HL-60 (cell line): Measurements from ENCODE around the gene MTMR4.
A peak's percentile ranks its signal among the peaks of the same experiment; 100 is the strongest.

ENCODE experiments used
- CTCF ChIP-seq: IDR thresholded peaks from one replicate; pipeline ENCODE4 v1.5.1; 2011; ENCODE audit warnings: low read length, control low read depth, inconsistent platforms; ENCODE audit not compliant: insufficient read depth
- SPI1 ChIP-seq: IDR thresholded peaks from 2 replicates; pipeline ENCODE4 v1.6.1; 2012; ENCODE audit warnings: low read depth, mild to moderate bottlenecking, borderline replicate concordance

- peak; percentile 72 for TF ChIP-seq CTCF
- no peak for TF ChIP-seq SPI1
These were observed 6.5 kb upstream of the MTMR4 start for GRCh38 chr17:58520843-58521430.
